ENCODE measurements around the gene POLG. TPM values are rescaled to one million over a fixed set of nuclear protein-coding genes. Genes with fewer than 3 reads are reported as not detected.

The POLG gene
- total RNA-seq, 2 experiments from 2014 or later, result 93.0 to 96.5 TPM

GRCh38 chr15:89315375-89315929 lies 19.2 kb downstream of the POLG start:
- Mint-ChIP-seq H3K9me3 (no peaks in the 10 kb centered on the region), H3K4me3 (no peak overlapping the region), H3K36me3 (ENCODE audit: low read depth) (peaks cover 65% of the 10 kb centered on the region), H3K27ac (peak overlapping the region; percentile 72), H3K27me3 (ENCODE audit: low read depth) (no peaks in the 10 kb centered on the region), H3K4me1 (ENCODE audit: low read depth) (peaks cover 24% of the 10 kb centered on the region)
- CTCF ChIA-PET, result interaction anchor here (0.6 to 1.4 kb wide), 2 partner anchors 43 to 109 kb away, joined by 3 to 5 read pairs; no protein-coding TSS in a partner anchor
- no peak for DNase-seq
- intact Hi-C loops (cut with micrococcal nuclease), result loop anchor here (5.0 kb wide), 1 partner anchor 38 kb away; no protein-coding TSS in a partner anchor

- Mint-ChIP-seq H3K36me3 (ENCODE audit: low read depth) (peaks cover 67% of the 10 kb centered on the region), H3K4me1 (ENCODE audit: low read depth) (peaks cover 10% of the 10 kb centered on the region), H3K27me3 (ENCODE audit: low read depth) (no peaks in the 10 kb centered on the region), H3K9me3 (no peaks in the 10 kb centered on the region), H3K4me3 (no peak overlapping the region), H3K27ac (peak overlapping the region; percentile 47)
- intact Hi-C loops (cut with micrococcal nuclease), result loop anchor here (5.0 kb wide), 1 partner anchor 43 kb away; no protein-coding TSS in a partner anchor
- CTCF ChIA-PET, result interaction anchor here (1.0 kb wide), 1 partner anchor 14 kb away, joined by 4 read pairs; no protein-coding TSS in a partner anchor
- DNase-seq, result no peak
Measured at GRCh38 chr15:89309993-89310392, 24.6 kb downstream of the POLG start.

- H3K4me3 Mint-ChIP-seq, result no peak overlapping the region
- H3K9me3 Mint-ChIP-seq, result no peaks in the 10 kb centered on the region
- peaks cover 10% of the 10 kb centered on the region for H3K4me1 Mint-ChIP-seq (ENCODE audit: low read depth)
- H3K27me3 Mint-ChIP-seq (ENCODE audit: low read depth), result no peaks in the 10 kb centered on the region
- CTCF ChIA-PET, result interaction anchor here (1.0 kb wide), 1 partner anchor 102 kb away, joined by 3 read pairs; no protein-coding TSS in a partner anchor
- H3K27ac Mint-ChIP-seq, result no peak overlapping the region
- DNase-seq, result no peak
- intact Hi-C loops (cut with micrococcal nuclease), result no loop called here
- peaks cover 68% of the 10 kb centered on the region for H3K36me3 Mint-ChIP-seq (ENCODE audit: low read depth)
Measured at GRCh38 chr15:89308236-89308635, 26.4 kb downstream of the POLG start.

- H3K27ac Mint-ChIP-seq, result no peak overlapping the region
- peaks cover 7% of the 10 kb centered on the region for H3K4me1 Mint-ChIP-seq (ENCODE audit: low read depth)
- CTCF ChIA-PET, result interaction anchor here (1.2 to 1.7 kb wide), 2 partner anchors 41 to 101 kb away, joined by 3 to 4 read pairs; no protein-coding TSS in a partner anchor
- DNase-seq, result no peak
- no peaks in the 10 kb centered on the region for H3K9me3 Mint-ChIP-seq
- intact Hi-C loops (cut with micrococcal nuclease), result no loop called here
- peaks cover 68% of the 10 kb centered on the region for H3K36me3 Mint-ChIP-seq (ENCODE audit: low read depth)
- H3K27me3 Mint-ChIP-seq (ENCODE audit: low read depth), result no peaks in the 10 kb centered on the region
- H3K4me3 Mint-ChIP-seq, result no peak overlapping the region
Measured at GRCh38 chr15:89307791-89308190, 26.8 kb downstream of the POLG start.

DNA sequence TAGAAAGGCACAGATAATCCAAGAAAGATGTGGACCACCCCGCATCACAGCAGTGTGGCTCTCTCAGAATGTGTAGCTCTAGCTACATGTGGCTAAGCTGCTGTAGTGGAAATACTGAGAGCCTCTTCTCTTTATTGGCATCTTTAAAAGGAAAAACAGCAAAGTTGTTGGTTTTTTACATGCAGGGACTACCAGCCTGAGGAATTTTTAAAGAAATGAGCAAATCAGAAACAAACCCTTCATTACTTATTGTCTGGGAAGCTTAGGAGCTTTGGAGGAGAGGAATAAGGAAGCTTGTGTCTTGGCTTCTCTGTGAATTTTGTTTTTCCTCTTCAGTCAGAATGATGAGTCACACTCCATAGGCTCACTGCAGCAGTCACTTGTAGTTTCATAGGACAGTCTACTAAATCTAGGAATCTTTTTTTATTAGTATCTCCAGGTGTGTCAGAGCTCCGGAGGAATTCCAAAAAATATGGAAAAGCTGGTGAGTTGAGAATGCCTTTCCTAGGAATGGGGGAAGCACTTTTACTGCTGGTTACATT lies 27.5 kb downstream of the POLG start:
- Mint-ChIP-seq H3K27ac (no peak overlapping the region), H3K9me3 (no peaks in the 10 kb centered on the region), H3K4me1 (ENCODE audit: low read depth) (peaks cover 6% of the 10 kb centered on the region), H3K4me3 (no peak overlapping the region), H3K27me3 (ENCODE audit: low read depth) (no peaks in the 10 kb centered on the region), H3K36me3 (ENCODE audit: low read depth) (peaks cover 67% of the 10 kb centered on the region)
- DNase-seq, result no peak
- CTCF ChIA-PET, result interaction anchor here (1.2 to 1.7 kb wide), 2 partner anchors 40 to 100 kb away, joined by 3 to 4 read pairs; no protein-coding TSS in a partner anchor
- intact Hi-C loops (cut with micrococcal nuclease), result no loop called here

GRCh38 chr15:89305395-89305794 lies 29.2 kb downstream of the POLG start:
- Mint-ChIP-seq H3K4me1 (ENCODE audit: low read depth) (peaks cover 6% of the 10 kb centered on the region), H3K27me3 (ENCODE audit: low read depth) (no peaks in the 10 kb centered on the region), H3K4me3 (no peak overlapping the region), H3K36me3 (ENCODE audit: low read depth) (peaks cover 71% of the 10 kb centered on the region), H3K27ac (no peak overlapping the region), H3K9me3 (no peaks in the 10 kb centered on the region)
- intact Hi-C loops (cut with micrococcal nuclease), result no loop called here
- CTCF ChIA-PET, result interaction anchor here (0.5 to 1.5 kb wide), 3 partner anchors 29 to 277 kb away, joined by 4 to 6 read pairs (median 6); no protein-coding TSS in a partner anchor
- no peak for DNase-seq

GRCh38 chr15:89303986-89304385 lies 30.6 kb downstream of the POLG start:
- peaks cover 74% of the 10 kb centered on the region for H3K36me3 Mint-ChIP-seq (ENCODE audit: low read depth)
- H3K9me3 Mint-ChIP-seq, result no peaks in the 10 kb centered on the region
- no peak overlapping the region for H3K27ac Mint-ChIP-seq
- intact Hi-C loops (cut with micrococcal nuclease), result loop anchor here (5.0 kb wide), 1 partner anchor 97 kb away; no protein-coding TSS in a partner anchor
- no peak for DNase-seq
- CTCF ChIA-PET, result no interaction called here
- no peak overlapping the region for H3K4me3 Mint-ChIP-seq
- H3K27me3 Mint-ChIP-seq (ENCODE audit: low read depth), result no peaks in the 10 kb centered on the region
- H3K4me1 Mint-ChIP-seq (ENCODE audit: low read depth), result no peaks in the 10 kb centered on the region

- H3K27ac Mint-ChIP-seq, result no peak overlapping the region
- H3K4me1 Mint-ChIP-seq (ENCODE audit: low read depth), result no peaks in the 10 kb centered on the region
- H3K27me3 Mint-ChIP-seq (ENCODE audit: low read depth), result no peaks in the 10 kb centered on the region
- intact Hi-C loops (cut with micrococcal nuclease), result loop anchor here (5.0 kb wide), 1 partner anchor 94 kb away; no protein-coding TSS in a partner anchor
- H3K4me3 Mint-ChIP-seq, result no peak overlapping the region
- CTCF ChIA-PET, result interaction anchor here (0.8 to 3.9 kb wide), 4 partner anchors 24 to 95 kb away, joined by 3 to 20 read pairs (median 5); no protein-coding TSS in a partner anchor
- H3K36me3 Mint-ChIP-seq (ENCODE audit: low read depth), result peaks cover 75% of the 10 kb centered on the region
- no peak for DNase-seq
- H3K9me3 Mint-ChIP-seq, result no peaks in the 10 kb centered on the region
Measured at GRCh38 chr15:89301304-89302089, 33.1 kb downstream of the POLG start.

GRCh38 chr15:89299896-89300295 lies 34.7 kb downstream of the POLG start:
- Mint-ChIP-seq H3K27me3 (ENCODE audit: low read depth) (no peaks in the 10 kb centered on the region), H3K36me3 (ENCODE audit: low read depth) (peaks cover 70% of the 10 kb centered on the region), H3K27ac (no peak overlapping the region), H3K4me3 (no peak overlapping the region), H3K9me3 (no peaks in the 10 kb centered on the region), H3K4me1 (ENCODE audit: low read depth) (no peaks in the 10 kb centered on the region)
- intact Hi-C loops (cut with micrococcal nuclease), result loop anchor here (5.0 kb wide), 1 partner anchor 93 kb away; no protein-coding TSS in a partner anchor
- DNase-seq, result no peak
- CTCF ChIA-PET, result interaction anchor here (0.6 to 3.9 kb wide), 5 partner anchors 30 to 93 kb away, joined by 3 to 20 read pairs (median 5); no protein-coding TSS in a partner anchor

DNA sequence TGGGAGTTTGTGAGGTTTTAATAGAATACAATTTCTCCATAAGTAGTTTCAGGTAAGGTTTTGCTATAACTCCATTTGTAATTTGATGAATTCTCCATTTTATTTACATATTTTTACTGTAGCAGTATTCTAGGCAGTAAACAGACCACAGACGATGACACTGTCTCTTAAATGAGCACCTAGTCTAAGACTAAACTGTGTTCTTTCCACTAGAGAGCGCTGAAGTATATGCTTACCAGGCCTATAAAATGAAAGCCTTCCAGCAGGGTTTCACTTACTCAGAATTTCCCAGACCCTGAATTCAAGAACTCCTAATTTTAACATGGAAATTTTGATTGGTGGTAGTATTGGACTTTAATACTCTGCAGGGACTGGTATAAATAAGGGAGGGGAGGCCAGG lies 41.6 kb downstream of the POLG start:
- DNase-seq, result no peak
- intact Hi-C loops (cut with micrococcal nuclease), result no loop called here
- H3K27me3 Mint-ChIP-seq (ENCODE audit: low read depth), result no peaks in the 10 kb centered on the region
- peaks cover 75% of the 10 kb centered on the region for H3K36me3 Mint-ChIP-seq (ENCODE audit: low read depth)
- CTCF ChIA-PET, result interaction anchor here (0.9 kb wide), 1 partner anchor 86 kb away, joined by 5 read pairs; no protein-coding TSS in a partner anchor
- no peaks in the 10 kb centered on the region for H3K4me1 Mint-ChIP-seq (ENCODE audit: low read depth)
- H3K4me3 Mint-ChIP-seq, result no peak overlapping the region
- H3K27ac Mint-ChIP-seq, result no peak overlapping the region
- no peaks in the 10 kb centered on the region for H3K9me3 Mint-ChIP-seq

GRCh38 chr15:89291934-89292438 lies 42.6 kb downstream of the POLG start:
- no peak for DNase-seq
- CTCF ChIA-PET, result no interaction called here
- H3K27me3 Mint-ChIP-seq (ENCODE audit: low read depth), result no peaks in the 10 kb centered on the region
- H3K4me3 Mint-ChIP-seq, result no peak overlapping the region
- intact Hi-C loops (cut with micrococcal nuclease), result no loop called here
- no peaks in the 10 kb centered on the region for H3K4me1 Mint-ChIP-seq (ENCODE audit: low read depth)
- no peak overlapping the region for H3K27ac Mint-ChIP-seq
- H3K9me3 Mint-ChIP-seq, result no peaks in the 10 kb centered on the region
- peaks cover 75% of the 10 kb centered on the region for H3K36me3 Mint-ChIP-seq (ENCODE audit: low read depth)

DNA sequence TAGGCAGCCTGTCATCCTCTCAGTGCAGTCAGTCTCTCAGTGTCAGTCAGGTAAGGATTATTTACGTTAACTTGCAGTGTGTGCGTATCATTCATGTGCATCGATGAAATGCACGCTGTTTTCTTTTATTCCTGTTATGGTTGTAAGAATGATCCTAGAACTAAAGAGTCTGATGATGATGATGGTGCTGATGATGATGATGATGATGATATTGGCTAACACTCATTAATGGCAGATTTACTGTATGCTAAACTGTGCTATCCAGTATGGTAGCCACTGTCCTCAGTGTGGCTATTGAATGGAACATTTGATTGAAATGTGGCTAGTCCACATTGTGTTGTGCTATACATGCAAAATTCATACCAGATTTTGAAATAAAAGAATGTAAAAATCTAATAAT lies 51.4 kb downstream of the POLG start:
- intact Hi-C loops (cut with micrococcal nuclease), result no loop called here
- peaks cover 72% of the 10 kb centered on the region for H3K36me3 Mint-ChIP-seq (ENCODE audit: low read depth)
- H3K4me3 Mint-ChIP-seq, result no peak overlapping the region
- DNase-seq, result no peak
- H3K27ac Mint-ChIP-seq, result no peak overlapping the region
- H3K4me1 Mint-ChIP-seq (ENCODE audit: low read depth), result peaks cover 8% of the 10 kb centered on the region
- CTCF ChIA-PET, result interaction anchor here (3.4 kb wide), 1 partner anchor 77 kb away, joined by 17 read pairs; no protein-coding TSS in a partner anchor
- H3K9me3 Mint-ChIP-seq, result no peaks in the 10 kb centered on the region
- no peaks in the 10 kb centered on the region for H3K27me3 Mint-ChIP-seq (ENCODE audit: low read depth)

All from activated naive CD4-positive, alpha-beta T cell treated with anti-CD3 and anti-CD28 coated beads for 36 hours (primary cell).